Thymus (tissue), 11 donors: ENCODE results near the gene FMNL2. TPM values are rescaled to one million over a fixed set of nuclear protein-coding genes. Genes with fewer than 3 reads are reported as not detected.

Experiments used
- DNase-seq, 9 donors: peaks; one replicate each; pipeline ENCODE4 v3.0.0-alpha.2; 2013; ENCODE audit warnings: low spot score in 9 of 9, low read depth in 6 of 9, missing footprints in 1 of 9
- H3K27ac ChIP-seq, 2 donors: one replicate each; pipeline ENCODE4 v1.5.1; 2013; ENCODE audit warnings: control low read depth in 1 of 2, low read depth in 1 of 2, low read length in 1 of 2, mild to moderate bottlenecking in 1 of 2, moderate library complexity in 1 of 2
- H3K27me3 ChIP-seq, 2 donors: one replicate each; pipeline ENCODE4 v1.5.1; 2013; ENCODE audit warnings: low read length in 1 of 2; ENCODE audit not compliant: control insufficient read depth in 2 of 2, insufficient read depth in 1 of 2
- H3K36me3 ChIP-seq, 2 donors: one replicate each; pipeline ENCODE4 v1.5.1; 2013; ENCODE audit warnings: low read length in 1 of 2, mild to moderate bottlenecking in 1 of 2, moderate library complexity in 1 of 2; ENCODE audit not compliant: control insufficient read depth in 2 of 2, insufficient read depth in 2 of 2
- H3K4me1 ChIP-seq, 2 donors: one replicate each; pipeline ENCODE4 v1.5.1; 2013; ENCODE audit warnings: low read length in 2 of 2; ENCODE audit not compliant: control insufficient read depth in 2 of 2, insufficient read depth in 2 of 2
- H3K4me3 ChIP-seq, 2 donors: one replicate each; pipeline ENCODE4 v1.5.1; 2013; ENCODE audit warnings: low read length in 2 of 2, control low read depth in 1 of 2, mild to moderate bottlenecking in 1 of 2
- H3K9me3 ChIP-seq, 2 donors: one replicate each; pipeline ENCODE4 v1.5.1; 2013; ENCODE audit warnings: low read length in 1 of 2, mild to moderate bottlenecking in 1 of 2; ENCODE audit not compliant: control insufficient read depth in 2 of 2, insufficient read depth in 1 of 2
- WGBS: extraction: QIAGEN DNeasy Blood & Tissue Kit; methylation state at CpG from one replicate; pipeline ENCODE4 v1.1.7; 2013; 5-methylcytosine and 5-hydroxymethylcytosine counted together
- polyA plus RNA-seq: library from polyadenylated mRNA; stranded (reverse); fragments of 200-250 nt; gene quantifications from one replicate; pipeline ENCODE4 v1.2.3, GENCODE V29; 2013
- total RNA-seq: library from RNA; stranded (reverse); fragments of 120-200 nt; gene quantifications from one replicate; pipeline ENCODE4 v1.2.4, GENCODE V29; 2013
- donor health status: healthy.

FMNL2 gene
- total and polyA plus RNA-seq, 2 donors = 18.9 to 61.3 TPM

DNA sequence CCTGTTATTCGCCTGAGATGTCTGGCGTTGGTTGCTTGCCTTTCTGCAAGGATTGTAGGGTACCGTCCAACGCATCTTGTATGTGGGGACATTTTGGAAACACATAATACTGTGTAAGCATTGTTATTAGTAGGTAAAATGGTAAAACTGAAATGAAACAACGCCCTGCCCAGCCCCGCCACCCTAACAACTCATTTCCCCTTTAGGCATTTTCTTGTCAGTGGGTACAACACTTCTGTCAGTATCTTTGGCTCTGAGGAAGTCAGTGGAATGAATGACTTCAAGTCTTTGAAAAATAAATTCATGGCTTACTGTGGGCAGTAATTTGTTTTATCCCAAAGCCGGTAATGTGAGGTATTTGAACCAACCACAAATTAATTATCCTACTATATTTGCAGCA lies 86.0 kb downstream of the FMNL2 start:
- Histone ChIP-seq H3K9me3 (no peaks in the 10 kb centered on the region), H3K4me1 (no peaks in the 10 kb centered on the region), H3K36me3 (no peaks in the 10 kb centered on the region), H3K4me3 (no peak overlapping the region), H3K27ac (peak overlapping the region in 1 of 2 donors; percentile 58), H3K27me3 (no peaks in the 10 kb centered on the region)
- WGBS = 94% methylated on average over 7 of the region's 7 CpGs
- DNase-seq = no peak

- peak overlapping the region; percentile 52 to 53 for H3K27ac ChIP-seq
- DNase-seq = no peak
- H3K4me1 ChIP-seq = no peaks in the 10 kb centered on the region
- H3K36me3 ChIP-seq = no peaks in the 10 kb centered on the region
- no peak overlapping the region for H3K4me3 ChIP-seq
- H3K9me3 ChIP-seq = no peaks in the 10 kb centered on the region
- 58% methylated on average over 8 of the region's 8 CpGs for WGBS
- H3K27me3 ChIP-seq = no peaks in the 10 kb centered on the region
These were observed 86.8 kb downstream of the FMNL2 start for GRCh38 chr2:152421521-152422370.

DNA sequence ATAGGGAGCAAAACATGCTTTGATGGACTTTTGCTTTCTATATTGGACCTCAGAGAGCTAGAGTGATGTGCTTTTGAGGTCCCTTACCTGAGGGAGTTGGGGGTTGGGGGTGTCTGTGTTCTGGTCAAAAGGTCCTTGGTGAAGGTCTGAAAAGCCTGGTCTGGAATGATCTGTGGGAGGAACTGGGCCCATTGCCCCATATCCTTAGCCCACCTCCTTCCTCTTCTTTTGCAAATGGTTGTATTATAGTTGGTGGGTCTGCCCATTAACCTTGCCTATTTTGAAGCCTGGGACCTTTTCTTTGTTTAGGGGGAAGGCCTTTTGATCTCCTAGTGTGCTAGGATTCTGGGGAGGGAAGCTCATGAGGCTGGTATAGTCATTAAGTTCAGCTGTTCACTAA lies 88.7 kb downstream of the FMNL2 start:
- no peaks in the 10 kb centered on the region for H3K9me3 ChIP-seq
- no peaks in the 10 kb centered on the region for H3K4me1 ChIP-seq
- H3K27ac ChIP-seq = no peak overlapping the region
- no peak overlapping the region for H3K4me3 ChIP-seq
- no peaks in the 10 kb centered on the region for H3K36me3 ChIP-seq
- no peaks in the 10 kb centered on the region for H3K27me3 ChIP-seq
- no peak for DNase-seq

DNA sequence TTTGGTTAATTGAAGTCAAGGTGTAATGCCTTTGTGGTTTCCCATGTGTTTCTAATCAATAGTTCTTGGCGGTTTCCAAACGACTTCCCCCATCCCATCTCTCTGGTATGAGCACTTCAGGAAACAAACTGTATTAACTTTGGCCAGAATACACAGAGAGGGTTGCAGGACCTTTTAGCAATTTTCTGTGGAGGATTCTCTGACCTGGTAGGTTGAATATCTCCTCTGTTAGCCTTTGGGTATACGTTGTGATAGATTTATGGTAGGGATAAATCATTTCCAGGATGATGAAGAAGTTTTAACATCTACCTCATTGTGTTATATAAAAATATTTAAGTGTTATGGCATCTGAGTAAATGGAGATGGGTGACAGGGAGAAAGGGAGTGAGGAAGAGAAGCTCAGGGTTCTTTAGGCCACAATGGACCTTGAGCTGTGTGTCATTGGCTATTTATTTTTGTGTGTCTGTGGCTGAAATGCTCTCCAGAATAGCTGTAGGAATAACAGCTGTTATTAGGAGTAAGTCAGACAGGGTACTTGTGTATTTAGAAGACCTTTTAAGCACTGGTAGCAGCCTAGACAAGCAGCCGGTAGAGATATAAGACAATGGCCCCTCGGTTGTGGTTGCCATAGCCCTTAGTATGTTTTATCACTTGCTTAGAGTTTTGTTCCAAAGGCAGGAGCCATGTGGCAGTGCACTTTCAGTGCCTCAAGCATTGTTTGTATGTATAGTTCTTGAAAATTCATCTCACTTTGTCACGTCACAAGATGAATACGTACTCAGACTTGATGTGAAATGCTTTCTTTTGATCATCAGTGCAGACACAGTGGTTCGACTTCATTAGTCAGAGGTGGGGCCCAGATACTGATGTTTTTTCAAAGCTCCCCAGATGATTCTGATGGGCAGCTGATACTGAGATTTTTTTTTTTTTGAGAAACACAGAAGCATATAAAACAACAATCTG lies 91.1 kb downstream of the FMNL2 start:
- Histone ChIP-seq H3K4me3 (no peak overlapping the region), H3K36me3 (no peaks in the 10 kb centered on the region), H3K27ac (no peak overlapping the region), H3K4me1 (no peaks in the 10 kb centered on the region), H3K9me3 (no peaks in the 10 kb centered on the region), H3K27me3 (no peaks in the 10 kb centered on the region)
- no peak for DNase-seq
- WGBS = 85% methylated on average over 8 of the region's 8 CpGs

GRCh38 chr2:152426801-152427200 lies 91.8 kb downstream of the FMNL2 start:
- Histone ChIP-seq H3K27me3 (no peaks in the 10 kb centered on the region), H3K27ac (no peak overlapping the region), H3K4me3 (no peak overlapping the region), H3K4me1 (no peaks in the 10 kb centered on the region), H3K9me3 (no peaks in the 10 kb centered on the region), H3K36me3 (no peaks in the 10 kb centered on the region)
- DNase-seq = no peak
- 92% methylated on average over 4 of the region's 4 CpGs for WGBS

GRCh38 chr2:152427902-152428301 lies 92.9 kb downstream of the FMNL2 start:
- H3K9me3 ChIP-seq = no peaks in the 10 kb centered on the region
- no peaks in the 10 kb centered on the region for H3K4me1 ChIP-seq
- H3K4me3 ChIP-seq = no peak overlapping the region
- H3K27ac ChIP-seq = no peak overlapping the region
- WGBS = 77% methylated on average over 1 of the region's 1 CpG
- no peak for DNase-seq
- no peaks in the 10 kb centered on the region for H3K27me3 ChIP-seq
- H3K36me3 ChIP-seq = no peaks in the 10 kb centered on the region

DNA sequence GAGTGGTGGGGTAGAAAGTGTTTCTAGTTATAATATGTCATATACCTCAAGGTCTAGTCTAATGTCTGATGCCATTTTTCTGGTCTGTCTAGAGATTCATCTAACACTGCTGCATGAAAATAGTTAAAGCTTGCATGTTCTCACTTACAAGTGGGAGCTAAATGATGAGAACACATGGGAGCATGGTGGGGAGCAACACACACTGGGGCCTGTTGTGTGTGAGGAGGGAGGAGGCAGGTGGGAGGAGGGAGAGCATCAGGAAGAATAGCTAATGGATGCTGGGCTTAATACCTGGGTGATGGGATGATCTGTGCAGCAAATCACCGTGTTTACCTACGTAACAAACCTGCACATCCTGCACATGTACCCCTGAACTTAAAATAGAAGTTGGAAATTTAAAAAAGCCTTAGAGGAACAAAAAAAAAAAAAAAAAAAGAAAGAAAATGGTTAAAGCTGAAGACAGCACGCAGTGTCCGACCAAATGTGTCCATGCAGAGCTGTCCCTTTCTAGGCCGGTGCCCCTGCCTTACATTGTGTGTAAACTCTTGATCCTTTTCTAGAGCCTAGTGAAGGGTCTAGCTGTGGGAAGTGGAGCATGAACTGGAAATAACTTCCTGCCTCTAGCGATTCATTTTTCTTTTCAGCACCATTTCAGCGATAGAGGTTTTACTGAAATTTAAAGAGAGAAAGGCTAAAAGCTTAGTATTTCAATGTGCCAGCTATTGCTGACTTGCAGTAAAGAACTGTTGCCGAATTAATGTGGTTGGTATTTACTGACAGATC lies 94.0 kb downstream of the FMNL2 start:
- no peak for DNase-seq
- no peaks in the 10 kb centered on the region for H3K9me3 ChIP-seq
- H3K4me3 ChIP-seq = no peak overlapping the region
- no peaks in the 10 kb centered on the region for H3K4me1 ChIP-seq
- no peaks in the 10 kb centered on the region for H3K27me3 ChIP-seq
- no peak overlapping the region for H3K27ac ChIP-seq
- 95% methylated on average over 8 of the region's 8 CpGs for WGBS
- no peaks in the 10 kb centered on the region for H3K36me3 ChIP-seq

DNA sequence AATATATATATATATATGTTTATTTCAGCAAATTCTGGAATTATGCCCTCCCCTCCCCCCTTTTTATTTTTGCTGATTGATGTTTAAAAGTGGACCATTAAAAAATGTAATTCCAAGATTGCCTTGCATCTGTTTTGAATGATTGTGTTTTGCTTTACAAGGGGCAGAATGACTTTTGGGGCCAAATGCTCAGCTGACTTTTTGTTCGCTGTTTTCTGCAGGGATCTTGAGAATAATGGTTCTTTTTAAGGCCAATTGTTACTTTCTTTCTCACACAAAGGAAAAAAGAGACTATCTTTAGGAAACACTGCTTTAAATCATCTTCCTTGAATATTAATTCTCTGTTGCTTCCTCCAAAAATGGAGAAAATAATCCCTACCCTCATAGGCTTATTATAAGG lies 95.9 kb downstream of the FMNL2 start:
- Histone ChIP-seq H3K4me1 (no peaks in the 10 kb centered on the region), H3K27ac (no peak overlapping the region), H3K4me3 (no peak overlapping the region), H3K36me3 (no peaks in the 10 kb centered on the region), H3K27me3 (no peaks in the 10 kb centered on the region), H3K9me3 (no peaks in the 10 kb centered on the region)
- no peak for DNase-seq
- 92% methylated on average over 1 of the region's 1 CpG for WGBS
